OCI-LY1 (cell line): Measurements from ENCODE around the gene POLR2C.

Source experiments
- EZH2 ChIP-seq: fragments of 200-600 bp; sonication (generic), shearing (Covaris generic); IDR thresholded peaks from 2 replicates; pipeline ENCODE4 v1.8.0; 2017; ENCODE audit warnings: borderline replicate concordance, mixed run types, mild to moderate bottlenecking, antibody characterized with exemption, low read length, moderate library complexity, mixed read lengths
- TF ChIP-seq, protein P1 (sequence below): fragments of 200-600 bp; sonication (generic), shearing (Covaris generic); IDR thresholded peaks from 2 replicates; pipeline ENCODE4 v1.5.1; 2017; ENCODE audit warnings: mild to moderate bottlenecking, antibody characterized with exemption, low read length, moderate library complexity, mixed read lengths

DNA sequence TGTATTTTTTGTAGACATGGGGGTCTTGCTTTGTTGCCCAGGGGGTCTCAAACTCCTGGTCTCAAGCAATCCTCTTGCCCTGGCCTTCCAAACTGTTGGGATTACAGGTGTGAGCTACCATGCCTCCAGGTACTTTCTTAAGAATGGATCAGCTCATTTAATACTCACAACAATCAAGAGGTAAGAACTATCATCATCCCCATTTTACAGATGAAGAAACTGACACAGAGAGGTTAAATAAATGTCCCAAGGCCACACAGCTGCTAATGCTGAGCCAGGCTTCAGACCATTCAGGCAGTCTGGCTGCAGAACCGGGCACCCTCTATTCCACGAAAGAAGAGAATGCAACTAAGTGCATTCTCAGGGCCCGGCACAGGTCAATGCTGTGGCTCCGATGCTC lies 51.9 kb downstream of the POLR2C start:
- TF ChIP-seq, protein P1, sequence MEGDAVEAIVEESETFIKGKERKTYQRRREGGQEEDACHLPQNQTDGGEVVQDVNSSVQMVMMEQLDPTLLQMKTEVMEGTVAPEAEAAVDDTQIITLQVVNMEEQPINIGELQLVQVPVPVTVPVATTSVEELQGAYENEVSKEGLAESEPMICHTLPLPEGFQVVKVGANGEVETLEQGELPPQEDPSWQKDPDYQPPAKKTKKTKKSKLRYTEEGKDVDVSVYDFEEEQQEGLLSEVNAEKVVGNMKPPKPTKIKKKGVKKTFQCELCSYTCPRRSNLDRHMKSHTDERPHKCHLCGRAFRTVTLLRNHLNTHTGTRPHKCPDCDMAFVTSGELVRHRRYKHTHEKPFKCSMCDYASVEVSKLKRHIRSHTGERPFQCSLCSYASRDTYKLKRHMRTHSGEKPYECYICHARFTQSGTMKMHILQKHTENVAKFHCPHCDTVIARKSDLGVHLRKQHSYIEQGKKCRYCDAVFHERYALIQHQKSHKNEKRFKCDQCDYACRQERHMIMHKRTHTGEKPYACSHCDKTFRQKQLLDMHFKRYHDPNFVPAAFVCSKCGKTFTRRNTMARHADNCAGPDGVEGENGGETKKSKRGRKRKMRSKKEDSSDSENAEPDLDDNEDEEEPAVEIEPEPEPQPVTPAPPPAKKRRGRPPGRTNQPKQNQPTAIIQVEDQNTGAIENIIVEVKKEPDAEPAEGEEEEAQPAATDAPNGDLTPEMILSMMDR: no peak
- TF ChIP-seq EZH2: no peak
